Effector memory CD4-positive, alpha-beta T cell (primary cell): ENCODE data around the gene DNTT.

Experiments used
- DNase-seq, 3 donors: peaks; one replicate each; pipeline ENCODE4 v3.0.0-alpha.2; 2020
- H3K27ac ChIP-seq: 2 replicates; pipeline ENCODE4 v1.7.0; 2013; ENCODE audit warnings: mild to moderate bottlenecking, low read length, moderate library complexity; ENCODE audit not compliant: insufficient read depth, poor library complexity, severe bottlenecking
- H3K27me3 ChIP-seq: replicated peaks from 2 replicates; pipeline ENCODE4 v1.7.0; 2013; ENCODE audit warnings: mild to moderate bottlenecking, low read length; ENCODE audit not compliant: insufficient read depth, control insufficient read depth, poor library complexity, severe bottlenecking
- H3K36me3 ChIP-seq: 2 replicates; pipeline ENCODE4 v1.7.0; 2013; ENCODE audit warnings: mild to moderate bottlenecking, low read length, moderate library complexity; ENCODE audit not compliant: control insufficient read depth, insufficient read depth
- H3K4me1 ChIP-seq: 2 replicates; pipeline ENCODE4 v1.7.0; 2013; ENCODE audit warnings: low read length, mild to moderate bottlenecking; ENCODE audit not compliant: control insufficient read depth, insufficient read depth, poor library complexity, severe bottlenecking
- H3K4me3 ChIP-seq: 2 replicates; pipeline ENCODE4 v1.7.0; 2013; ENCODE audit warnings: low read length, low read depth, mild to moderate bottlenecking; ENCODE audit not compliant: insufficient read depth, poor library complexity, severe bottlenecking
- H3K9me3 ChIP-seq: 2 replicates; pipeline ENCODE4 v1.7.0; 2013; ENCODE audit warnings: mild to moderate bottlenecking, low read length, moderate library complexity; ENCODE audit not compliant: control insufficient read depth

DNTT gene

GRCh38 chr10:96339956-96340904 is 36.0 kb downstream of the DNTT start:
- no peak overlapping the region for H3K4me3 ChIP-seq
- H3K27ac ChIP-seq = no peak overlapping the region
- H3K4me1 ChIP-seq = no peaks in the 10 kb centered on the region
- no peaks in the 10 kb centered on the region for H3K27me3 ChIP-seq
- no peaks in the 10 kb centered on the region for H3K36me3 ChIP-seq
- no peaks in the 10 kb centered on the region for H3K9me3 ChIP-seq
- DNase-seq = peak in 1 of 3 donors; percentile 34

GRCh38 chr10:96341219-96342182 is 37.3 kb downstream of the DNTT start:
- Histone ChIP-seq H3K27me3 (no peaks in the 10 kb centered on the region), H3K27ac (no peak overlapping the region), H3K36me3 (no peaks in the 10 kb centered on the region), H3K4me3 (no peak overlapping the region), H3K9me3 (no peaks in the 10 kb centered on the region), H3K4me1 (no peaks in the 10 kb centered on the region)
- DNase-seq = no peak

GRCh38 chr10:96342402-96342801 is 38.2 kb downstream of the DNTT start:
- no peak overlapping the region for H3K27ac ChIP-seq
- H3K36me3 ChIP-seq = no peaks in the 10 kb centered on the region
- no peak for DNase-seq
- no peaks in the 10 kb centered on the region for H3K9me3 ChIP-seq
- H3K27me3 ChIP-seq = no peaks in the 10 kb centered on the region
- no peak overlapping the region for H3K4me3 ChIP-seq
- H3K4me1 ChIP-seq = no peaks in the 10 kb centered on the region

GRCh38 chr10:96344178-96344577 is 39.9 kb downstream of the DNTT start:
- DNase-seq = no peak
- H3K27ac ChIP-seq = no peak overlapping the region

GRCh38 chr10:96345222-96345621 is 41.0 kb downstream of the DNTT start:
- no peaks in the 10 kb centered on the region for H3K4me1 ChIP-seq
- no peak overlapping the region for H3K27ac ChIP-seq
- H3K9me3 ChIP-seq = no peaks in the 10 kb centered on the region
- H3K36me3 ChIP-seq = no peaks in the 10 kb centered on the region
- no peak for DNase-seq
- no peaks in the 10 kb centered on the region for H3K27me3 ChIP-seq
- H3K4me3 ChIP-seq = no peak overlapping the region

More at GRCh38 chr10:96344178-96344577, 39.9 kb downstream of the DNTT start:
- Histone ChIP-seq H3K36me3 (no peaks in the 10 kb centered on the region), H3K4me1 (no peaks in the 10 kb centered on the region), H3K27me3 (no peaks in the 10 kb centered on the region), H3K4me3 (no peak overlapping the region), H3K9me3 (no peaks in the 10 kb centered on the region)

GRCh38 chr10:96346295-96346694 is 42.1 kb downstream of the DNTT start:
- H3K27ac ChIP-seq = no peak overlapping the region
- H3K9me3 ChIP-seq = no peaks in the 10 kb centered on the region
- no peaks in the 10 kb centered on the region for H3K36me3 ChIP-seq
- H3K4me3 ChIP-seq = no peak overlapping the region
- H3K27me3 ChIP-seq = no peaks in the 10 kb centered on the region
- no peak for DNase-seq
- no peaks in the 10 kb centered on the region for H3K4me1 ChIP-seq

- Histone ChIP-seq H3K36me3 (no peaks in the 10 kb centered on the region), H3K9me3 (no peaks in the 10 kb centered on the region), H3K27me3 (no peaks in the 10 kb centered on the region), H3K4me1 (no peaks in the 10 kb centered on the region), H3K4me3 (no peak overlapping the region), H3K27ac (no peak overlapping the region)
- no peak for DNase-seq
These were observed 47.8 kb downstream of the DNTT start for GRCh38 chr10:96352027-96352426.

- Histone ChIP-seq H3K27ac (no peak overlapping the region), H3K4me1 (no peaks in the 10 kb centered on the region), H3K36me3 (no peaks in the 10 kb centered on the region), H3K4me3 (no peak overlapping the region), H3K27me3 (no peaks in the 10 kb centered on the region), H3K9me3 (no peaks in the 10 kb centered on the region)
- DNase-seq = no peak
These were observed 48.3 kb downstream of the DNTT start for GRCh38 chr10:96352582-96352981.

- H3K9me3 ChIP-seq = no peaks in the 10 kb centered on the region
- no peak overlapping the region for H3K27ac ChIP-seq
- no peak for DNase-seq
- no peak overlapping the region for H3K4me3 ChIP-seq
- no peaks in the 10 kb centered on the region for H3K36me3 ChIP-seq
- H3K4me1 ChIP-seq = no peaks in the 10 kb centered on the region
- peaks cover 4% of the 10 kb centered on the region for H3K27me3 ChIP-seq
These were observed 52.9 kb downstream of the DNTT start for GRCh38 chr10:96357038-96357620.
